ENCODE data around the gene IFNG-AS1.

IFNG-AS1 gene

GRCh38 chr12:68048648-68049297 is 59.5 kb downstream of the IFNG-AS1 start:
- TF ChIP-seq CTCF (IDR thresholded peaks at IDR 0.05; ENCODE audit: extremely low read depth, missing control alignments), result no peak
- no peak for DNase-seq (ENCODE audit: low spot score)

DNA sequence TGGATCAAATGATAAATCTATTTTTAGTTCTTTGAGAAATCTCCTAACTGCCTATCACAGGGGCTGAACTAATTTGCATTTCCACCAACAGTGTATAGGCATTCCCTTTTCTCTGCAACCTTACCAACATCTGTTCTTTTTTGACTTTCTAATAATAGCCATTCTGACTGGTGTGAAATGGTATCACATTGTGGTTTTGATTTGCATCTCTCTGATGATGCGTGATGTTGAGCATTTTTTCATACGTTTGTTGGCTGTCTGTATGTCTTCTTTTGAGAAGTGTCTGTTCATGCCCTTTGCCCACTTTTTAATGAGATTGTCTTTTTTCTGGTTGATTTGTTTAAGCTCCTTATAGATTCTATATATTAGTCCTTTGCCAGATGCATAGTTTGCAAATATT is 67.1 kb downstream of the IFNG-AS1 start:
- no peak for TF ChIP-seq CTCF (IDR thresholded peaks at IDR 0.05; ENCODE audit: extremely low read depth, missing control alignments)
- no peak for DNase-seq (ENCODE audit: low spot score)

DNA sequence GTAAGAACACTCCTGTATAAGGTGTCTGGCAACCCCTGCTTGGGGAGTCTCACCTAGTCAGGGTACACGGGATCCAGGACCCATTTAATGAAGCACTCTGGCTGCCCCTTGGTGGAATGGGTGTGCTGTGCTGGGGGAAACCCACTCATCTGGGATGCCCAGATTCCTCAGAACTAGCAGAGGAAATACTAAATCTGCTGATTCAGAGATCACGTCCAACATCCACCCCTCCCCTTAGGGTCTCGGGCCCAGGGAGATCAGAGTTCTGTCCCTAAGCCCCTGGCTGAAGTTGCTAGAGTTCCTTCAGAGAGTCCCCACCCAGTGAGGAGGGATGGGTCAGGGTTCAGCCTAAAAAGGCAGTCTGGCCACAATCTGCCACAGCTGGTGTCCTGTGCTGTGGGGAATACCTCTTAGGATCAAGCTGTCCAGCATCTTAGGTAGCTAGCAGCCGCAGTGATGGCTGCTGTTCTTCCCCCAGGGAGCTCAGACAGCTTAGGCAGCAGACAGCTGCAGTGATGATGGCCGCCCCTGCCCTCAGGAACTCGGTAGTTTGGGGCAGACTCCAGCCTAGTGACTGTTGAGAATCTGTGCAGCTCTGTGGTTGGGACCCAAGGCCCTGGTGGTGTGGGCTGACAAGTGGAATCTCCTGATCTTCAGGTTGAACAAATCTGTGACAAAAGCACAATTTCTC is 74.8 kb downstream of the IFNG-AS1 start:
- no peak for TF ChIP-seq CTCF (IDR thresholded peaks at IDR 0.05; ENCODE audit: extremely low read depth, missing control alignments)
- no peak for DNase-seq (ENCODE audit: low spot score)

GRCh38 chr12:68065163-68065562 is 75.9 kb downstream of the IFNG-AS1 start:
- no peak for DNase-seq (ENCODE audit: low spot score)
- TF ChIP-seq CTCF (IDR thresholded peaks at IDR 0.05; ENCODE audit: extremely low read depth, missing control alignments), result no peak

DNA sequence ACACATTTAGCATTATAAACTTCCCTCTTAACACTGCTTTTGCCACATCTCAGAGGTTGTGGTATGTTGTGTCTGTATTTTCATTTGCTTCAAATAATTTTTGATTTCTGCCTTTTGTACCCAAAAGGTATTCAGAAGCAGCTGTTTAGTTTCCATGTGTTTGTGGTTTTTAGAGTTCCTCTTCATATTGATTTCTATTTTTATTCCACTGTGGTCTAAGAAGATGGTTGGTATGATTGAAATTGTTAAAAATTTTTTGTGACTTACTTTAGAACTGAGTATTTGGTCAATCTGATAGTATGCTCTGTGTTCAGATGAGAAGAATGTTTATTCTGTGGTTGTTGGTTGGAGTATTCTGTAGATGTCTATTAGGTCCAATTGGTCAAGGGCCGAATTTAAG is 76.4 kb downstream of the IFNG-AS1 start:
- no peak for DNase-seq (ENCODE audit: low spot score)

GRCh38 chr12:68067762-68068376 is 78.6 kb downstream of the IFNG-AS1 start:
- DNase-seq (ENCODE audit: low spot score), result no peak
- no peak for TF ChIP-seq CTCF (IDR thresholded peaks at IDR 0.05; ENCODE audit: extremely low read depth, missing control alignments)

More for the DNA sequence above, 76.4 kb downstream of the IFNG-AS1 start:
- TF ChIP-seq CTCF (IDR thresholded peaks at IDR 0.05; ENCODE audit: extremely low read depth, missing control alignments), result no peak

- no peak for DNase-seq (ENCODE audit: low spot score)
- no peak for TF ChIP-seq CTCF (IDR thresholded peaks at IDR 0.05; ENCODE audit: extremely low read depth, missing control alignments)
Observed at GRCh38 chr12:68069275-68069674, 80.0 kb downstream of the IFNG-AS1 start.

Measured in GM20000 (cell line).